Measurements from ENCODE around the gene BRSK1.

Gene BRSK1

GRCh38 chr19:55275851-55276719 lies 7.7 kb upstream of the BRSK1 start:
- no peak for DNase-seq

GRCh38 chr19:55276720-55277430 lies 6.9 kb upstream of the BRSK1 start:
- DNase-seq, result no peak

GRCh38 chr19:55277494-55277893 lies 6.3 kb upstream of the BRSK1 start:
- DNase-seq, result no peak

GRCh38 chr19:55278391-55279135 lies 5.2 kb upstream of the BRSK1 start:
- DNase-seq, result no peak

- DNase-seq, result no peak
Observed at GRCh38 chr19:55279340-55279739, 4.5 kb upstream of the BRSK1 start.

GRCh38 chr19:55279770-55280643 lies 3.8 kb upstream of the BRSK1 start, which contains the start of gene HSPBP1:
Gene HSPBP1 (minus strand): TSS chr19:55280110. CDS start chr19:55279608, 502 bp downstream.
- peak; percentile 97 for DNase-seq

GRCh38 chr19:55284405-55285058 lies 735 bp downstream of the BRSK1 start:
- DNase-seq, result no peak

- DNase-seq, result no peak
Observed at GRCh38 chr19:55285229-55285890, 1.6 kb downstream of the BRSK1 start.

GRCh38 chr19:55287361-55288079 lies 3.7 kb downstream of the BRSK1 start:
- no peak for DNase-seq

- no peak for DNase-seq
Observed at GRCh38 chr19:55289117-55289796, 5.5 kb downstream of the BRSK1 start.

GRCh38 chr19:55297267-55297666 lies 13.5 kb downstream of the BRSK1 start:
- DNase-seq, result no peak

GRCh38 chr19:55299991-55300390 lies 16.2 kb downstream of the BRSK1 start:
- DNase-seq, result no peak

GRCh38 chr19:55300886-55301458 lies 17.2 kb downstream of the BRSK1 start:
- no peak for DNase-seq

GRCh38 chr19:55301459-55302317 lies 17.9 kb downstream of the BRSK1 start:
- DNase-seq, result peak; percentile 98

- no peak for DNase-seq
Observed at GRCh38 chr19:55302318-55302703, 18.5 kb downstream of the BRSK1 start.

GRCh38 chr19:55303477-55303876 lies 19.7 kb downstream of the BRSK1 start:
- DNase-seq, result no peak

- no peak for DNase-seq
Observed at GRCh38 chr19:55304279-55304978, 20.6 kb downstream of the BRSK1 start.

- no peak for DNase-seq
Observed at GRCh38 chr19:55304980-55305379, 21.2 kb downstream of the BRSK1 start.

Measured in activated T-cell treated with anti-CD3 and anti-CD28 coated beads, Interleukin-2, amount 50 U/mL, for 1 hour (primary cell).